NCI-H748 (cell line): ENCODE measurements around the gene NTPCR.
"Not testable (repeated sequence)": the region's sequence is repeated elsewhere in the genome, so short reads cannot be mapped to it uniquely, and the experiment has no call there.

Experiments
- DNase-seq: peaks from one replicate; lab custom pipeline; 2025; ENCODE audit not compliant: unreplicated experiment; lab: John Stamatoyannopoulos, UW

The NTPCR gene, protein sequence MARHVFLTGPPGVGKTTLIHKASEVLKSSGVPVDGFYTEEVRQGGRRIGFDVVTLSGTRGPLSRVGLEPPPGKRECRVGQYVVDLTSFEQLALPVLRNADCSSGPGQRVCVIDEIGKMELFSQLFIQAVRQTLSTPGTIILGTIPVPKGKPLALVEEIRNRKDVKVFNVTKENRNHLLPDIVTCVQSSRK

DNA sequence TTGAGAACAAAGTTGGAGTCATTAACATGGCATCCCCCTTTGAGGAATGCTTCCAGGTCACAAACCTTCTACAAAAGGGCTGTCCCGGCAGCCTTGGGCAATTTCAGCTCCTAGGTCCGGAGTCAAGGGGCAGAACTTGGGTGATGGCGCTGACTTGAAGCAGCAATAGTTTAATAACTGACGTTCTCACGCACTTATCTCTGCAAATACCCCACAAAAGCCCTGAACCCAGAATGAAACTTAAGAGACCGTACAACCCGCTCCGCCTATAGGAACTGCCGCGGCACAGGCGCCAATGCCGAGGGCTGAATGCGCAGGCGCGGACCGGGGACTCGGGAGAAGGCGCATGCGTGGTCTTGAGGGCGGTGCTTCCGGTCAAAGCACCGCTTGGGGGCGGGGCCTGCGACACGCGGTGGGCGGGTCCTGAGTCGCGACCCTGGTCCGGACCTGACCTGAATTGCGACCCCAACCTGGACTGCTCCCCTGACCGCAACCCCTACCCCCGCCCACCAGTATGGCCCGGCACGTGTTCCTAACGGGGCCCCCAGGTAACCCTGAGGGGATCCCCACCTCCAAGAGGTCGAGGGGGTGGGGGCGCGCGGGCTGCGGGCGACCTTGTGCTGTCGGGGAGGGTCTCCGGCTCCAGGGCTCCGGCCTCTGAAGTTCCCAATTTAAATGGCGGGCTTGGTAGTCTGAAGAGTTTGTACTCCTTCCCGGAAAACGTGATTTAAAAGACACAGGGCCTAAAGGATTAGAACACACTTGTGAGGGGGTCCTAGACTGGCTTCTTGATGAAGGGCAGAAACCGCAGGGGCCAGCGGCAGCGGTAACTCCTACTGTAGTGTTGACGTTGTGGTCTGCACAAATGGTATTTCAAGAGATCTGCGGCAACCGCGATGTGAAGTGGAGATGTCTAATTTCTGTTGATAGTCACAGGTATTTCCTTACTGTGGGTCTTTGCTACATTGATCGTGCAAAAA lies at the start of gene NTPCR:
NTPCR (plus strand) TSS at position 415 of the 980 bp plus-strand sequence; CDS start at position 515, 100 bp downstream.
- peak; percentile 83 for DNase-seq

DNA sequence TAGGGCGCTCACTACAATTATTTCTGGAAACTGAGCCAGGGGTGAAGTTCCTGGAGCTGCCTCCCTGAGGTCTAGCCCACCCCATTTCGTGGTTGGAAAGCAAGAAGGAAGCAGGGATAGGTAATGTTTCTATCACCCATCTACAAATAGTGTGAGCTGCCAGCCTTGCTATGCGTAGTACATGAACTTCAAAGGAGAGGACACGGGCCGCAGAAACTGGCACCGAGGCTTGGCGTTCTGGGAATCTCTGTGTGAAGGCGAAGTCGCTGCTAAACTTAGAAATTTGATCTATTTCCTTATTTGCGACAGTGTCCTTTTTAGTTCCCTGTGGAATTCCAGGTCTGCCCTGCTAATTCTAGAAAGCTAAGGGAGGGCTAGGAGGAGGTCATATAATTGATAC lies 49.6 kb upstream of the NTPCR start:
- no peak for DNase-seq

DNA sequence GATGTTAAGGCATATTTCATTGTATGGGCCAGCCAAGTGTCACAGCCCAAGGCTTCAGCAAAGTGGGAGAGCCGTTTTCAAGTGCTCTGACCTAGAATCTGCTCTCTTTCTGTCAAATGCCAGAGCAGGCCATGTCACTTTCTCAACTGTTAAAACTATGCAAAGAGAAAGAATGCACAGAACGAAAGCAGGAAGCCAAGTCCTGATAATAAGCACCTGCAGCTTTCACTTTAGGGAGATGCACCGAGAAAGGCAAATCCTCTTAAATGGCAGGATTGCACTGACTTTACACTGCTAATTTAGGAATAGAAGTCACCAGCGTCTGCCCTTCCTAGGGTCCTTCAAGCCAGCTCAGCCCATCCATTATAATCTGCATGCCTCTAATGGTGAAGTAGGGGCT lies 49.2 kb upstream of the NTPCR start:
- no peak for DNase-seq

DNA sequence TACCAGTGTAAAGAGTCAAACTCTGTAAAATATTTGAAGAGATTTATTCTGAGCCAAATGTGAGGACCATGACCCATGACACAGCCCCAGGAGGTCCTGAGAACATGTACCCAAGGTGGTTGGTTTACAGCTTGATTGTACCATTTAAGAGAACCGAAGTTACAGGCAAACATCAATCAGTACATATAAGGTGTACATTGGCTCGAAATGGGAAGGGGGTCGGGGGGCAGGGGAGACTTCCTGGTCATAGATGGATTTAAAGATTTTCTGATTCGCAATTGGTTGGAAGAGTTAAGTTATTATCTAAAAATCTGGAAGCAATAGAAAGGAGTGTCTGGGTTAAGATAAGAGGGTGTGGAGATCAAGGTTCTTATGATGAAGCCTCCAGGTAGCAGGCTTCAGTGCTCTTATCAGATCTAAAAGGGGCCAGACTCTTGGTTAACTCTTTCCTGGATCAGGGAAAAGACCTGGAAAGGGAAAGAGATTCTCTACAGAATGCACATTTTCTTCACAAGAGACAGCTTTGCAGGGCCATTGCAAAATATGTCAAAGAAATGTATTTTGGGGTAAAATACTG lies 47.5 kb upstream of the NTPCR start:
- no peak for DNase-seq

DNA sequence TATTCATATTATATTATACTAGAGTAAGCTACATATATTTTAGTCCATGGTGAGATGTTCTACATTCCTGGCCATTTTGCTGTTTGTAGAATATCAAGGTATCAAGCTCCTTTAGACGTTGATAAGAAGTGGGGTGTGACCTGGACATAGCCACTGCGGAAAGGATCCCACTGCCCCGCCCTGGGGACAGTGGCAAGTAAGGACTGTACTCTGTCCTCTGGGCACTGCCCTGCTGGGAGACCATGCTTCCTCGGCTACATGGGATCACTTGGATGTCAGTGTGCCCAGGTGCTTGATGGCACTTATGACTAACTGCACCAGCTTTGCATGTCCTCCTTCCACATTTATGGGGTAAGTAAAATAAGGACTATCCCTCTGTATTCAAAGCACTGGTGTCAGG lies 46.3 kb upstream of the NTPCR start:
- DNase-seq = no peak

DNA sequence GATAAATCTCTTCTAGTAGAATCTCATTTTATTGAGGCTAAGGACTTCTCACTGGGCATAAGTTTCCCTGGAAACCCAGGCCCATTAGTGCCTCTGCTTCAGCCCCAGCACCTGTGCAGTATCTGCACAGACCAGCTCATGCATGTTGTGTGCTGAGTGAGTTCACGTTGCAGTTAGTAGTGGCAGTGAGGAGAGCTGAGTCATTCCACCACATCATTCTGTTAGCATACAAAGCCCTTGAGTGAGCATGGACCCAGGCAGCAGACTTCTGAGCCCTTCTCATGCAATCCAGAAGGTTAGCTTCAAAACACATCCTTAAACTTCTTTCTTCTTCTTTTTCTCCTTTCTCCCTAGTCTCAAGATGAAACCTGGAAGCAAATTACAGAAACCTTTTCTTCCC lies 45.8 kb upstream of the NTPCR start:
- DNase-seq = no peak

DNA sequence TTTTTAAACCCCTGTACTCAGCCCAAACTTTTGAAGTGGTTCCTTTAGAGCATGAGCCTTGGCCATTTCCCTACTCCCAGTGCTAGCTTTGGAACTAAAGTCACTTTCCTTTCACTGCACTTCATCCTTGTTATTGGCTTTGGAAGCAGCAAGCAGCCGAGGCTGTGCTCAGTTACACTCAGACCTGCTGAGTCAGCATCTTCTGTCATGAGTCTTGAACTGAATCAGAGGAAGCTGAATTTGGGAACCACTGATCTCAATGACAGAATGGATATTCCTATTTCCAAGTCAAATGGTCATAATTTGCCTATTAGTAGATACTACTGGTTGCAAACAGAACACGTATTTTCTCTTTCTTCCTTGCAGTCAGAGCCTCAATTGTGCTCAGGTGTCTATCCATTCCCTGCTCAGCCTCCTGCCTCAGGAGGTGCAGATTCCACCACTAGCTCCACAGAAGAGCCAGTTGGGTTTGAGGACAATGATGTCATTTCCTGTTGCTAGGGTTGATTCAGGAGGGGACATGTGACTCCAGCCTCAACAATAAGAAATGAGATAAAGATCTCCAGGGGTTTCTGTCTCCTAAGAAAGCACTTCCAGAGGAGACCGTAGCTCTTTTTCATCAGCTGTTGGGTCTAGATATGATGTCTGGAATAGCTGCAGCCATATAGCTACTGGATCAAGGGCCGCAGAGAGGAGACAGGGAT lies 44.9 kb upstream of the NTPCR start:
- no peak for DNase-seq

DNA sequence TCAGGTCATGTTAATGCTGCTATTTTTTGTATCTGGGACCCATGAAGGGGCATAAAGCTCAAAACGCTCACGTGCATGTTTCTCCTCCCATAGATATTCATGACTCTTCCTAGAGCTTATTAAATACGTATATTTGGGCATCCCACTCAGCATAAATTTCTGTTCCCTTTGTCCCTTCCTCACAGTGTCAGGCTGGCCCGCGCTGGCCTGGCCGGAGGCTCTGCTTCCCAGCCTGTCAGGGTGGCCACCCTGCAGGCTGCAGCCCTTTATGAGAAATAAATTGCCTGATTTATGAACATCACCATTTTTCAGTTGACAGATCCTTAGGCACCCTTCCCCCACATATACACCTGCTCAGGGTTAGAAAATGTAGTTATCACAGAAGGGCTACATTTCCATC lies 44.0 kb upstream of the NTPCR start:
- no peak for DNase-seq

DNA sequence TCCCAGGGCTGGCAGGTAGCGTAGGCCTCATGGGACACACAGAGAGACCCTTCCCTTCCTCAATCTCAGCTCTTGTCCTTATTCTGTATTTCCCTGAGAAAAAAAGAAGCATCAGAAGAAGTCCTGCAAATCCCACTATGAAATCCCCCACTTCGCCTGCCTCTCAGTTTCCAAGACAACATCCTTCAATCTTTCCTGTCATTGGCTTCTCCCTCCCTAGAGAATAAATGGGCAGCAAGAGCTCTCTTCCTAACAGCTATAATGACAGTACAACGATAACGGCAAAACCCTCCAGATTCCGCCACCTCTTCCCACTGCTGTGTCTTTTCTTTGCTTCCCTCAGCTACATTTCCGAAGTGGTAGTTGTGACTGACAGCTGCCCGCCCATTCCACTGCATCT lies 41.6 kb upstream of the NTPCR start:
- DNase-seq = no peak

DNA sequence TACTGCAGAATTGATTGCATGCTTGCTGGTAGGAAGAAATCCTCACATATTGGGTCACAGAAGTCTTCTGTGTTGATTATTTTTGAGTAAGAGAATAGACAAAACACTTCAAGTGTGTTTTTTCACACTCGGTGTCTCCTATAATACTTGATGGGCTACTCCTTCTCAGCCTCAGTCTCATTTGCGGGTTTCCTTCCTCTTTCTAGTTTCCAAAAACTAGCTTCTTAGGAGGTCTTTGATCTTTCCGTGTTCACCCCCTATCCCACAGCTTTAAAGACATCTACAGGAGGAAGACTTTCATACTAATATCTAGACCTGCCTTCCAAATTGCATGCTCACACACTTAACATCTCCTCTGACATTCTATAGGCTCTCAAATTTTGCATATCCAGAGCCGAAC lies 40.7 kb upstream of the NTPCR start:
- no peak for DNase-seq

DNA sequence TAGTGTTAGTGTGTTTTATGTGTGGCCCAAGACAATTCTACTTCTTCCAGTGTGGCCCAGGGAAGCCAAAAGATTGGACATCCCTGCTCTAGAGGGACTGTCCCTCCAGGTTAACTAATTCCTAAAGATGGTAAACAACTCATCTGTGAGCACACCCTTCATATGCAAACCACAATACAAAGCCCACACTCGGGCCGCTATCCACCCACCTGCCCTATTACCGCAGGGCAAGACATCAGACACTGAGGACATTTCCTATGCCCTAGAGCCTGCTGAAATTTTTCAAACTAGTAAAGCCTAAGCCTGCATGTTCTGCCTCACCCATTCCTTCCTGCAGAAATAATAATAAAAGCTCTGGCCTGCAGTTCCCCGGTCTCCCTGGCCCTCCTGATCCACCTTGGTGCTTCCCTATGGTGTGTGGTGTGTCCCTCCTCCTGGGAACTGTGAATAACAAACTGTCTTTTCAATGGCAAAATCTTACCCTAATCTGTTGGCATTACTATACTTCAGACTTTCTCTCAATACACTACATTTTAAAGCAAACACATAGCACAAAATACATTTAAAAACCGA lies 39.3 kb upstream of the NTPCR start:
- no peak for DNase-seq

DNA sequence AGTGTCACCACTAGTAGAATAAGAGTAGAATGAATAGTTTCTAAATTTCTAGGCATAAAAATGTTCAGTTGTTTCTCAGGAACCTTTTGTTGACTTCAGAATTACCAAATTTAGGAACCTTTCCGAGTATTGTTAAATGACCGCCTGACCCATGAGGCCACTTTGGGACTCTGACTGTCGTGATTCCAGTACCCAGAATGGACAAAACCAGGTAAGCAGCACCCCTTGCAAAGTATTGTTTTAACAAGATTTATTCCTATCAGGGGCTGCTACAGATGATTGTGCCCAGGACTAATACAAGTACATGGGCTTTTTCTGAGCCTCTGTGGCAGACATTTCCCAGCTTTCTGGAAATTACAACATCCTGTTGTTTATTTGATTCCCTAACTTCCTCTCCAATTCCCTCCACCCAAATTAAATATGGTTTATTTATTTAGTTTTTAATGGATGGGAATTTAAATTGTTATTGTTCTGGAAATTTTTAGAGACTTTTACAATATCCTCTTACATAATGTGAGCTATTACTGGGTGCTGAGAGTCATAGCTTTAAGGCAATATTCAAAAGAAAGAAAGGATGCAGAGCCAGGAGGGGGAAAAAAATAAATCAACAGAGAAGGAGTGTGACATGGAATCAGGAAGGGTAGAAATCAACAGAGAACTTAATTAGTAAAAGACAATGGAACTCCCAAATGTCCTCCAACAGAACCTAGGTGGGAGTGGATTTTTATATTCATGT lies 37.4 kb upstream of the NTPCR start:
- no peak for DNase-seq

DNA sequence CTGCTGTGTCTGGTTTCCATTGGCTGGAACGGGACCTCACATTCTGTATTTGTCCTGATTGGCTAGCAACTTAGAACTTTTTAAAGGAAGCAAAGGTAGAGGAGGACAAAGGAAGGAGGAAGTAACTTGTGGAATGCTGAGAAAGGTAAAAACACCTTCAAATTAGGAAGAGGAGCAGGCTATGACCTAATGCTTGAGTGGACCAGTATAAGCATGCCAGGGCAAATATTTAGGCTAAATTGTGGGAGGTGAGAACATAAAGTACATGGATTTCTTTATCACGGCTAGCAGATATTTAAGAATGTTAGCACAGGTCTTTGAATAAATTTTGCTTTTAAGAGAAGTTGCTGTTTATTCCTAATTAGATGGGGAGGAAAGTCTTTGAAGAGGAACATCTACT lies 36.1 kb upstream of the NTPCR start:
- DNase-seq = not testable (repeated sequence)

DNA sequence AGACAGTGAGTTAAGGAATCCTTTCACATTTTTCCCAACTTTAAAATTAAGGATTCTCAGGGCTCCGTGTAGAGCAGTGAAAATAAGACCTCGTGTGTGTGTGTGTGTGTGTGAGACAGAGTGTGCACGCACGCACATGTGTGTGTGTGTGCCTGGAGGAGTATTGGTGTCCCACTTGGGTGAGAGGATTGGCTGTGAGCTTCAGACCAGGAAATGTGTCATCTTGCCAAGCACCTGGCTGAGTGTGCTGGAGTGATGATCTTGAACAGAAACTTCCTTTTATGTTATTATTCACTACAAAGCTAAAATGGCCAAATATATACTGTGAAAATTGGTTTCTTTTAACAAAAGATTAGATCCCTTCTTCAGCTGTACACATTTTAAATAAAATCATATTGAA lies 35.2 kb upstream of the NTPCR start:
- DNase-seq = no peak

DNA sequence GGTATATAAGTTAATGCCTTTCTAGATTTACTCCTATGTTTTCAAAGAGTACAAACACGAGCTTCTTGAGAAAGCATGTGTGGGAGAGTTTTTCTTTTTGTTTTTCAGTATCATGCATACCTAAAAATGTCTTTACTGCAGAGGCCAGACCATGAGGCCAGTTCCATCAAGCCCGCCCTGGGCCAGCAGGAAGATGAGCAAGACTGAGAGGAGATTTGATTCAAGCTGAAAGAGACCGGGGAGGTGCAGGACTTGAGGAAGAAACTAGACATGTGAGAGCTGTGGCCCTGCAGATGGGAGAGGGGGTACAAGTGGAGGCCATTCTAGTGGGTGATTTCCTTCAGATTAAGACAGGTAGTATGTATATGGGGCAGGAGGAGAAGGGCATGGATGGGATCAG lies 33.4 kb upstream of the NTPCR start:
- DNase-seq = no peak

DNA sequence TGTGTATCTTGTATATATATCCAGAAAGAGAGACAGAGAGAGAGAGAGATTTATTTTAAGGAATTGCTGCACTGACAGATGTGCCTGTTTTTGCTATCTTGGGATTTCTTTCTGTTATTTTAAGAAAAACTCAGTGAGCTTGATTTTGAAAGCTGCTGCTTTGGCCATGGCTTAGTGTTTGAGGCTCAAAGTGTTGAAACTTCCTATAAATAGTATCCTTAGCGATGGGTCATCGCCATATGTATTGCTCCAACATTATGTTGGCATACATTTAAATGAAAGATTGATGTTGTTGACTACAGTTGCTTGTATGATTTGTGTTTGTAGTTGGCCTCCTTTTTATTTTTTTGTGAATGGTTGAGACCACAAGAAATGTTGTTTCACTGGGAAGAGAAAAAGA lies 29.0 kb upstream of the NTPCR start:
- DNase-seq = no peak

DNA sequence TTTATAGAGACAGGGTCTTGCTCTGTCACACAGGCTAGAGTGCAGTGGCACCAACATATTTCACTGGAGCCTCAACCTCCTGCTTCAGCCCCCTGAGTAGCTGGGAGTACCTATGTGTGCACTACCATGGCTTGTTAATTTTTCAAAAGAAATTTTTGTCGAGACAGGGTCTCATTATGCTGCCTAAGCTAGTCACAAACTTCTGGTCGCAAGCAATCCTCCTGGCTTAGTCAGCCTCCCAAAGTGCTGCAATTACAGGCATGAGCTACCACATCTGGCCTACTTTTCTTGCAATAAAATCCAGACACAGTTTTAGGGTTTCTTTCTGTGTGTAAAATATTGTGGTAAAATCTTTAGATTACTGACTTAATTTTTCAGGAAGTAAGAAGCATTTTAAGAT lies 27.9 kb upstream of the NTPCR start:
- no peak for DNase-seq

DNA sequence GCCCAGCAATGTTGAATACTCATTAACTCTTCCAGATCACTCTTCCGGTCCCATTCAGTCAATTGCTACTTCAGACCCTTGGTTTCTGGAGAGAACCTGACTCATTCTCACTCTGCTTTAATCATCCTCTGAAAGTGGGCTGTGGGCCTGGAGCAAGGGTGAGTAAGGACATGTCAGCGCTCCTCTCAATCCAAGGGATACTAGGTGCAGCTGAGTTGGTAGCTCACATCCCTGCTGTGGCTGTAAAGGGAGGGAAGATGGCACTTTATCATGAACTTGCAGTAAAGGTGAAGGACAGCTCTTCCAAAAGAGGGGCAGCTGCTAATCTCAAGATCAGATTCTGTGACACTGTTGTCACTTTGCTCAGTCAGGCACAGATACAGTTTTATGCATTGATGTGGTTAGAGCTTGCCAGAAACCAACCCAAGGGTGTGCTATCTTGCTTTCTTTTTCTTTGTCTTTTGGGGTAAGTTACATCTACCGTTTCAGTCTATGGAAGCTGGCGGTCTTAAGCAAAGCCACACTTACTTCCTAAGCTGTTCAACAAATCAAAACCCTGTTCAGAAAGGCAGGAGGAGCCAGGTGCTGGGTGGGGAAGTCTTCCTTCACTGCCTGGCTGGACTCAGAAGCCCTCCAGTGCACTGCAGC lies 26.5 kb upstream of the NTPCR start:
- DNase-seq = no peak

DNA sequence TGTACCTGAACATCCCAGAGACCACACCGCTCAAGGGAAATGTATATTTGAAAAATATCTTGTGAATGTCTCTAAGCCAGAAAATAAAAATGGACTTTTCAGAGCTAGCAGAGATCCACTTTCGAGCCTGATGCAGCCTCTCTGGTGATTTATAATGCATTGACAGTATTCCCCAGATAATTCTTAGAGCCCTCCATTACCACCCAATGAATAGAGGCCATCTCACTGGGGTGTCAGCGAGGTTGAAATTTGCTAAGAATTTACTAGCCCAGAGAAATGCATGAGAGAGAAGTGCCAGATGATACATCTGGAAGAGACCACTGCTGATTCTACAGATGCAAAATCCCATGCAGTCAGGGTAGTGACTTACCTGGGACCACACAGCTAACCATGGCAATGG lies 25.5 kb upstream of the NTPCR start:
- no peak for DNase-seq
